ENCODE results near the gene EPB41L4A.

DNA sequence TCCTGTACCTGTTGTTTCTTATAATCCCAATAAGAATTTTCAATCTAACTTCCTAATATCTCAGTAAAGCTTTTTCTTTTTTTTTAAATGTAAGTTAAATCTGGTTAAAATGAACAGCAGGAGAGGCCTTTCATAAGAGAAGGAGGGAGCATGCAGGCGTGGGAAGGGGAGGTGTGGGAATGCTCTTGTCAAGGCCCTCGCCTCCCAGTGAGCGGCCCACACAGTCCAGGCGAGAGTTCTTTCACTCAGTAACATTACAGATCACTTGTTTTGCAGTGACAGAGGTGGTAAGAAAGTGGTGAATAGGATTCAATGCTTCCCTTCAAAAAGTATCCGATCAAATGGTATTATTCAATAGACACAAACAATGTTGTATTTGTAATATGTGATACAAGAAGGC, 125.0 kb downstream of the EPB41L4A start:
- TF ChIP-seq, protein P1, sequence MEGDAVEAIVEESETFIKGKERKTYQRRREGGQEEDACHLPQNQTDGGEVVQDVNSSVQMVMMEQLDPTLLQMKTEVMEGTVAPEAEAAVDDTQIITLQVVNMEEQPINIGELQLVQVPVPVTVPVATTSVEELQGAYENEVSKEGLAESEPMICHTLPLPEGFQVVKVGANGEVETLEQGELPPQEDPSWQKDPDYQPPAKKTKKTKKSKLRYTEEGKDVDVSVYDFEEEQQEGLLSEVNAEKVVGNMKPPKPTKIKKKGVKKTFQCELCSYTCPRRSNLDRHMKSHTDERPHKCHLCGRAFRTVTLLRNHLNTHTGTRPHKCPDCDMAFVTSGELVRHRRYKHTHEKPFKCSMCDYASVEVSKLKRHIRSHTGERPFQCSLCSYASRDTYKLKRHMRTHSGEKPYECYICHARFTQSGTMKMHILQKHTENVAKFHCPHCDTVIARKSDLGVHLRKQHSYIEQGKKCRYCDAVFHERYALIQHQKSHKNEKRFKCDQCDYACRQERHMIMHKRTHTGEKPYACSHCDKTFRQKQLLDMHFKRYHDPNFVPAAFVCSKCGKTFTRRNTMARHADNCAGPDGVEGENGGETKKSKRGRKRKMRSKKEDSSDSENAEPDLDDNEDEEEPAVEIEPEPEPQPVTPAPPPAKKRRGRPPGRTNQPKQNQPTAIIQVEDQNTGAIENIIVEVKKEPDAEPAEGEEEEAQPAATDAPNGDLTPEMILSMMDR (IDR thresholded peaks at IDR 0.05) = no peak
- no peak for TF ChIP-seq POLR2AphosphoS5 (IDR thresholded peaks at IDR 0.05)
